T-helper 1 cell treated with Interleukin-12 subunit alpha and Interleukin-12 subunit beta and Interleukin-4 antibody, amounts not matched to agents 30 μg/mL and 1 μg/mL, for 36 hours (primary cell): ENCODE data around the gene CHST13.
A peak's percentile ranks its signal among the peaks of the same experiment; 100 is the strongest.

Experiments
- H3K27ac Mint-ChIP-seq: one replicate; pipeline ENCODE4 v1.8.0; 2021; ENCODE audit warnings: mild to moderate bottlenecking, mixed read lengths
- H3K27me3 Mint-ChIP-seq: one replicate; pipeline ENCODE4 v1.8.0; 2021; ENCODE audit warnings: low read depth, mixed read lengths
- H3K36me3 Mint-ChIP-seq: one replicate; pipeline ENCODE4 v1.8.0; 2021; ENCODE audit warnings: low read depth, mixed read lengths
- H3K4me1 Mint-ChIP-seq: one replicate; pipeline ENCODE4 v1.8.0; 2021; ENCODE audit warnings: low read depth, mixed read lengths
- H3K4me3 Mint-ChIP-seq: one replicate; pipeline ENCODE4 v1.8.0; 2021; ENCODE audit warnings: mild to moderate bottlenecking, moderate library complexity, mixed read lengths
- H3K9me3 Mint-ChIP-seq: one replicate; pipeline ENCODE4 v1.8.0; 2021; ENCODE audit warnings: mixed read lengths

The CHST13 gene

GRCh38 chr3:126495786-126496185 lies 28.2 kb upstream of the CHST13 start:
- H3K27me3 Mint-ChIP-seq = no peaks in the 10 kb centered on the region
- no peaks in the 10 kb centered on the region for H3K36me3 Mint-ChIP-seq
- H3K4me3 Mint-ChIP-seq = no peak overlapping the region
- no peaks in the 10 kb centered on the region for H3K9me3 Mint-ChIP-seq
- H3K27ac Mint-ChIP-seq = no peak overlapping the region
- H3K4me1 Mint-ChIP-seq = peaks cover 5% of the 10 kb centered on the region

GRCh38 chr3:126496894-126497850 lies 26.8 kb upstream of the CHST13 start:
- no peaks in the 10 kb centered on the region for H3K27me3 Mint-ChIP-seq
- no peaks in the 10 kb centered on the region for H3K9me3 Mint-ChIP-seq
- peaks cover 5% of the 10 kb centered on the region for H3K4me1 Mint-ChIP-seq
- H3K27ac Mint-ChIP-seq = peak overlapping the region; percentile 73
- no peaks in the 10 kb centered on the region for H3K36me3 Mint-ChIP-seq
- H3K4me3 Mint-ChIP-seq = peak overlapping the region; percentile 4

- Mint-ChIP-seq H3K9me3 (no peaks in the 10 kb centered on the region), H3K27me3 (no peaks in the 10 kb centered on the region), H3K36me3 (no peaks in the 10 kb centered on the region), H3K4me3 (no peak overlapping the region), H3K27ac (no peak overlapping the region), H3K4me1 (peaks cover 5% of the 10 kb centered on the region)
Measured at GRCh38 chr3:126497956-126498355, 26.0 kb upstream of the CHST13 start.

- H3K36me3 Mint-ChIP-seq = no peaks in the 10 kb centered on the region
- H3K27me3 Mint-ChIP-seq = no peaks in the 10 kb centered on the region
- no peak overlapping the region for H3K27ac Mint-ChIP-seq
- no peak overlapping the region for H3K4me3 Mint-ChIP-seq
- peaks cover 5% of the 10 kb centered on the region for H3K4me1 Mint-ChIP-seq
- H3K9me3 Mint-ChIP-seq = no peaks in the 10 kb centered on the region
Measured at GRCh38 chr3:126498461-126498860, 25.5 kb upstream of the CHST13 start.

- H3K4me1 Mint-ChIP-seq = peaks cover 5% of the 10 kb centered on the region
- no peaks in the 10 kb centered on the region for H3K36me3 Mint-ChIP-seq
- H3K27me3 Mint-ChIP-seq = no peaks in the 10 kb centered on the region
- H3K4me3 Mint-ChIP-seq = no peak overlapping the region
- H3K27ac Mint-ChIP-seq = no peak overlapping the region
- H3K9me3 Mint-ChIP-seq = no peaks in the 10 kb centered on the region
Measured at GRCh38 chr3:126498929-126499328, 25.0 kb upstream of the CHST13 start.

GRCh38 chr3:126499401-126499800 lies 24.6 kb upstream of the CHST13 start:
- H3K9me3 Mint-ChIP-seq = no peaks in the 10 kb centered on the region
- H3K36me3 Mint-ChIP-seq = no peaks in the 10 kb centered on the region
- no peak overlapping the region for H3K27ac Mint-ChIP-seq
- H3K4me1 Mint-ChIP-seq = peaks cover 5% of the 10 kb centered on the region
- H3K4me3 Mint-ChIP-seq = no peak overlapping the region
- no peaks in the 10 kb centered on the region for H3K27me3 Mint-ChIP-seq

GRCh38 chr3:126500016-126500415 lies 23.9 kb upstream of the CHST13 start:
- H3K4me1 Mint-ChIP-seq = peaks cover 5% of the 10 kb centered on the region
- H3K4me3 Mint-ChIP-seq = no peak overlapping the region
- no peaks in the 10 kb centered on the region for H3K9me3 Mint-ChIP-seq
- no peaks in the 10 kb centered on the region for H3K36me3 Mint-ChIP-seq
- H3K27me3 Mint-ChIP-seq = no peaks in the 10 kb centered on the region
- no peak overlapping the region for H3K27ac Mint-ChIP-seq

GRCh38 chr3:126501054-126501453 lies 22.9 kb upstream of the CHST13 start:
- H3K27ac Mint-ChIP-seq = no peak overlapping the region
- H3K4me1 Mint-ChIP-seq = peaks cover 5% of the 10 kb centered on the region
- no peak overlapping the region for H3K4me3 Mint-ChIP-seq
- H3K36me3 Mint-ChIP-seq = no peaks in the 10 kb centered on the region
- no peaks in the 10 kb centered on the region for H3K27me3 Mint-ChIP-seq
- H3K9me3 Mint-ChIP-seq = no peaks in the 10 kb centered on the region

GRCh38 chr3:126501736-126502135 lies 22.2 kb upstream of the CHST13 start:
- Mint-ChIP-seq H3K27ac (no peak overlapping the region), H3K4me3 (no peak overlapping the region), H3K9me3 (no peaks in the 10 kb centered on the region), H3K36me3 (no peaks in the 10 kb centered on the region), H3K27me3 (no peaks in the 10 kb centered on the region), H3K4me1 (peaks cover 5% of the 10 kb centered on the region)

GRCh38 chr3:126502656-126503055 lies 21.3 kb upstream of the CHST13 start:
- H3K4me3 Mint-ChIP-seq = no peak overlapping the region
- H3K27ac Mint-ChIP-seq = no peak overlapping the region
- no peaks in the 10 kb centered on the region for H3K4me1 Mint-ChIP-seq
- no peaks in the 10 kb centered on the region for H3K27me3 Mint-ChIP-seq
- no peaks in the 10 kb centered on the region for H3K36me3 Mint-ChIP-seq
- H3K9me3 Mint-ChIP-seq = no peaks in the 10 kb centered on the region

- Mint-ChIP-seq H3K27me3 (no peaks in the 10 kb centered on the region), H3K4me1 (no peaks in the 10 kb centered on the region), H3K9me3 (no peaks in the 10 kb centered on the region), H3K36me3 (no peaks in the 10 kb centered on the region), H3K27ac (no peak overlapping the region), H3K4me3 (no peak overlapping the region)
Measured at GRCh38 chr3:126503701-126504100, 20.3 kb upstream of the CHST13 start.

GRCh38 chr3:126507886-126508285 lies 16.1 kb upstream of the CHST13 start:
- no peak overlapping the region for H3K27ac Mint-ChIP-seq
- H3K27me3 Mint-ChIP-seq = no peaks in the 10 kb centered on the region
- H3K36me3 Mint-ChIP-seq = no peaks in the 10 kb centered on the region
- H3K9me3 Mint-ChIP-seq = no peaks in the 10 kb centered on the region
- no peak overlapping the region for H3K4me3 Mint-ChIP-seq
- no peaks in the 10 kb centered on the region for H3K4me1 Mint-ChIP-seq

GRCh38 chr3:126508564-126508964 lies 15.4 kb upstream of the CHST13 start:
- no peaks in the 10 kb centered on the region for H3K36me3 Mint-ChIP-seq
- no peak overlapping the region for H3K27ac Mint-ChIP-seq
- no peaks in the 10 kb centered on the region for H3K27me3 Mint-ChIP-seq
- no peaks in the 10 kb centered on the region for H3K4me1 Mint-ChIP-seq
- no peak overlapping the region for H3K4me3 Mint-ChIP-seq
- H3K9me3 Mint-ChIP-seq = no peaks in the 10 kb centered on the region

GRCh38 chr3:126509597-126510307 lies 14.2 kb upstream of the CHST13 start:
- H3K27ac Mint-ChIP-seq = no peak overlapping the region
- H3K27me3 Mint-ChIP-seq = no peaks in the 10 kb centered on the region
- H3K9me3 Mint-ChIP-seq = no peaks in the 10 kb centered on the region
- no peak overlapping the region for H3K4me3 Mint-ChIP-seq
- no peaks in the 10 kb centered on the region for H3K4me1 Mint-ChIP-seq
- H3K36me3 Mint-ChIP-seq = no peaks in the 10 kb centered on the region

GRCh38 chr3:126510308-126510910 lies 13.5 kb upstream of the CHST13 start:
- H3K4me3 Mint-ChIP-seq = no peak overlapping the region
- H3K36me3 Mint-ChIP-seq = no peaks in the 10 kb centered on the region

More at GRCh38 chr3:126510308-126510910, 13.5 kb upstream of the CHST13 start:
- Mint-ChIP-seq H3K27me3 (no peaks in the 10 kb centered on the region), H3K4me1 (no peaks in the 10 kb centered on the region), H3K9me3 (no peaks in the 10 kb centered on the region), H3K27ac (no peak overlapping the region)
